HepG2 (cell line): ENCODE results near the gene TBC1D10B. TPM values are rescaled to one million over a fixed set of nuclear protein-coding genes. Genes with fewer than 3 reads are reported as not detected.
A peak's percentile ranks its signal among the peaks of the same experiment; 100 is the strongest.

Experiments used
- CREB3 ChIP-seq: sonication (generic); formaldehyde crosslinking; IDR thresholded peaks from 2 replicates; pipeline ENCODE4 v1.5.0; 2020; ENCODE audit warnings: missing genetic modification reagents
- FOXP1 ChIP-seq, 2 experiments: fragments of 450-650 bp in 1 of 2; IDR thresholded peaks; 2 replicates each; pipeline ENCODE4 v1.6.1; 2017 to 2018; ENCODE audit warnings: antibody characterized with exemption in 1 of 2
- GLI4 ChIP-seq: sonication (generic); formaldehyde crosslinking; IDR thresholded peaks from 2 replicates; pipeline ENCODE4 v1.5.1; 2020; ENCODE audit warnings: missing genetic modification reagents, mild to moderate bottlenecking, moderate library complexity, borderline replicate concordance
- MATR3 ChIP-seq: sonication (generic); formaldehyde crosslinking; IDR thresholded peaks from 2 replicates; pipeline ENCODE4 v1.4.0; 2020; ENCODE audit warnings: missing genetic modification reagents
- MAX ChIP-seq: IDR thresholded peaks from 2 replicates; pipeline ENCODE4 v1.6.1; 2012; ENCODE audit warnings: inconsistent platforms
- ONECUT2 ChIP-seq: sonication (generic); formaldehyde crosslinking; IDR thresholded peaks from 2 replicates; pipeline ENCODE4 v1.4.0; 2020; ENCODE audit warnings: missing genetic modification reagents
- RCOR2 ChIP-seq: IDR thresholded peaks from 2 replicates; pipeline ENCODE4 v1.6.1; 2016; ENCODE audit warnings: missing biosample characterization, missing genetic modification reagents
- SAP130 ChIP-seq: IDR thresholded peaks from 2 replicates; pipeline ENCODE4 v1.6.1; 2016; ENCODE audit warnings: low read depth
- SIN3A ChIP-seq: IDR thresholded peaks from 2 replicates; pipeline ENCODE4 v1.6.1; 2011; ENCODE audit warnings: low read depth, mild to moderate bottlenecking, control low read depth, low read length, borderline replicate concordance
- SRY ChIP-seq: sonication (generic); formaldehyde crosslinking; IDR thresholded peaks from 2 replicates; pipeline ENCODE4 v1.8.0; 2022; ENCODE audit warnings: mild to moderate bottlenecking, missing genetic modification reagents
- ZBTB33 ChIP-seq: sonication (generic); formaldehyde crosslinking; IDR thresholded peaks from 2 replicates; pipeline ENCODE4 v1.4.0; 2020; ENCODE audit warnings: missing genetic modification reagents
- ZBTB7A ChIP-seq: sonication (generic); formaldehyde crosslinking; IDR thresholded peaks from 2 replicates; pipeline ENCODE4 v1.8.0; 2022; ENCODE audit warnings: mild to moderate bottlenecking, missing genetic modification reagents
- ZFY ChIP-seq: sonication (generic); formaldehyde crosslinking; IDR thresholded peaks from 2 replicates; pipeline ENCODE4 v1.4.0; 2020; ENCODE audit warnings: missing genetic modification reagents
- ZNF281 ChIP-seq: sonication (generic); formaldehyde crosslinking; IDR thresholded peaks from 2 replicates; pipeline ENCODE4 v1.4.0; 2020; ENCODE audit warnings: missing genetic modification reagents, borderline replicate concordance
- ZNF503 ChIP-seq: sonication (generic); formaldehyde crosslinking; IDR thresholded peaks from 2 replicates; pipeline ENCODE4 v1.4.0; 2020; ENCODE audit warnings: missing genetic modification reagents
- ZNF574 ChIP-seq: sonication (generic); formaldehyde crosslinking; IDR thresholded peaks from 2 replicates; pipeline ENCODE4 v1.4.0; 2020; ENCODE audit warnings: missing genetic modification reagents
- ZNF607 ChIP-seq: sonication (generic); formaldehyde crosslinking; IDR thresholded peaks from 2 replicates; pipeline ENCODE4 v1.5.1; 2020; ENCODE audit warnings: missing genetic modification reagents, mild to moderate bottlenecking, borderline replicate concordance
- ZNF674 ChIP-seq: sonication (generic); formaldehyde crosslinking; IDR thresholded peaks from 2 replicates; pipeline ENCODE4 v1.5.0; 2020; ENCODE audit warnings: low read depth, mild to moderate bottlenecking, missing genetic modification reagents
- ZNF746 ChIP-seq: sonication (generic); formaldehyde crosslinking; IDR thresholded peaks from 2 replicates; pipeline ENCODE4 v1.8.0; 2022; ENCODE audit warnings: mild to moderate bottlenecking, missing genetic modification reagents
- ZNF792 ChIP-seq: IDR thresholded peaks from 2 replicates; pipeline ENCODE4 v1.6.1; 2016
- polyA plus RNA-seq, 8 experiments: library from polyadenylated mRNA; depleted of rRNA in 3 of 8; stranded (reverse) in 7 of 8; unstranded in 1 of 8; fragments of >200 nt; fragmentation: Illumina TruSeq in 4 of 8; extraction: Trizol in 4 of 8; gene quantifications; 2 replicates each; pipeline versions ENCODE4 v1.2.1 to v1.2.3, GENCODE V29; 2011 to 2016; ENCODE audit warnings: low read depth in 4 of 8, missing spikeins in 1 of 8, mixed read lengths in 1 of 8; ENCODE audit not compliant: insufficient read depth in 1 of 8
- total RNA-seq, 5 experiments: library from RNA; depleted of rRNA; stranded (reverse); fragments of >200 nt; fragmentation: Illumina TruSeq; extraction: Trizol; gene quantifications; 2 replicates each; pipeline ENCODE4 v1.2.3, GENCODE V29; 2016; ENCODE audit warnings: low read depth in 1 of 5

TBC1D10B gene
- total and polyA plus RNA-seq, 2 of the 13 experiments (the other 11 are each of a cell fraction or from before 2014, with no cell fraction given), result 15.7 to 24.8 TPM

GRCh38 chr16:30369938-30370455 is 297 bp downstream of the TBC1D10B start (continued):
- TF ChIP-seq SIN3A (peak; percentile 77; the same call in 1 of the 2 replicates), GLI4 (CRISPR knock-in tag) (no peak), ZNF607 (peak; percentile 22; the same call in 1 of the 2 replicates), ZFY (CRISPR knock-in tag) (peak; percentile 75), MATR3 (no peak), SAP130 (CRISPR knock-in tag) (peak; percentile 44; the same call in 1 of the 2 replicates), CREB3 (no peak), ZBTB33 (CRISPR knock-in tag) (no peak), ZBTB7A (CRISPR knock-in tag) (peak; percentile 73; the same call in 1 of the 2 replicates), ONECUT2 (CRISPR knock-in tag) (no peak), ZNF281 (peak; percentile 27; the same call in 1 of the 2 replicates), SRY (CRISPR knock-in tag) (0 out of 2 replicates have a peak, but pooled peaks have one; percentile 33), FOXP1 (IDR thresholded peaks at IDR 0.05) (no peak), FOXP1 (CRISPR knock-in tag; IDR thresholded peaks at IDR 0.05) (no peak), ZNF792 (CRISPR knock-in tag) (no peak), RCOR2 (CRISPR knock-in tag) (no peak), ZNF574 (CRISPR knock-in tag) (peak; percentile 81), MAX (peak; percentile 48; the same call in 1 of the 2 replicates), ZNF503 (CRISPR knock-in tag) (no peak), ZNF674 (no peak), ZNF746 (no peak; the same call in 1 of the 2 replicates)
